Measurements from ENCODE around the gene DENND4A.

The DENND4A gene

GRCh38 chr15:65806397-65806796 lies 14.3 kb upstream of the DENND4A start:
- H2BK15ac ChIP-seq (ENCODE audit: low read length), result no peak overlapping the region
- no peak overlapping the region for H4K91ac ChIP-seq (ENCODE audit: low read depth, low read length, poor library complexity)
- H3K4me3 ChIP-seq (ENCODE audit: low read length in 2 of 2), result no peak overlapping the region
- H3K9ac ChIP-seq (ENCODE audit: low read depth, low read length, poor library complexity), result no peak overlapping the region
- H2BK5ac ChIP-seq (ENCODE audit: low read length), result no peak overlapping the region
- no peak overlapping the region for H3K4ac ChIP-seq (ENCODE audit: low read length)
- no peak overlapping the region for H3K27ac ChIP-seq (replicated peaks; ENCODE audit: low read length)
- no peaks in the 10 kb centered on the region for H3K27me3 ChIP-seq (ENCODE audit: control insufficient read depth in 3 of 3, insufficient read depth in 3 of 3, low read depth in 1 of 3, low read length in 3 of 3)
- no peak overlapping the region for H3K18ac ChIP-seq (ENCODE audit: low read length)
- H4K8ac ChIP-seq (ENCODE audit: low read depth, low read length), result no peak overlapping the region
- no peaks in the 10 kb centered on the region for H3K4me1 ChIP-seq (ENCODE audit: control insufficient read depth in 2 of 2, insufficient read depth in 1 of 2, low read depth in 1 of 2, low read length in 2 of 2)
- H2AFZ ChIP-seq (ENCODE audit: low read length), result no peak overlapping the region
- no peak overlapping the region for H2BK120ac ChIP-seq (ENCODE audit: low read depth, low read length)
- H3K79me1 ChIP-seq (ENCODE audit: low read depth, low read length), result peaks cover 2% of the 10 kb centered on the region
- DNase-seq (ENCODE audit: low spot score), result no peak
- H3K23ac ChIP-seq (ENCODE audit: low read depth, low read length, poor library complexity), result no peak overlapping the region
- no CpG with 5 or more reads among the region's 3 CpGs for WGBS, 2 donors (ENCODE audit: extremely low coverage in 2 of 2, insufficient read length in 2 of 2, insufficient replicate concordance in 1 of 2)
- no peaks in the 10 kb centered on the region for H3K9me3 ChIP-seq (replicated peaks in 1 of 2; ENCODE audit: control insufficient read depth in 2 of 2, insufficient read depth in 1 of 2, low read depth in 1 of 2, low read length in 2 of 2)
- no peak overlapping the region for H2AK5ac ChIP-seq (ENCODE audit: low read depth, low read length)
- no peak overlapping the region for H2BK12ac ChIP-seq (ENCODE audit: low read length)
- H3K36me3 ChIP-seq (replicated peaks in 1 of 2; ENCODE audit: control insufficient read depth in 2 of 2, insufficient read depth in 2 of 2, low read length in 2 of 2), result no peaks in the 10 kb centered on the region
- H3K4me2 ChIP-seq (ENCODE audit: insufficient read depth, low read length, poor library complexity, severe bottlenecking), result no peak overlapping the region
- H3K14ac ChIP-seq (ENCODE audit: low read length), result no peak overlapping the region

GRCh38 chr15:65805019-65805745 lies 13.1 kb upstream of the DENND4A start:
- H3K9me3 ChIP-seq (replicated peaks in 1 of 2; ENCODE audit: control insufficient read depth in 2 of 2, insufficient read depth in 1 of 2, low read depth in 1 of 2, low read length in 2 of 2), result no peaks in the 10 kb centered on the region
- DNase-seq (ENCODE audit: low spot score), result no peak
- no peak overlapping the region for H2BK120ac ChIP-seq (ENCODE audit: low read depth, low read length)
- no peak overlapping the region for H3K14ac ChIP-seq (ENCODE audit: low read length)
- H3K36me3 ChIP-seq (replicated peaks in 1 of 2; ENCODE audit: control insufficient read depth in 2 of 2, insufficient read depth in 2 of 2, low read length in 2 of 2), result no peaks in the 10 kb centered on the region
- H3K4me1 ChIP-seq (ENCODE audit: control insufficient read depth in 2 of 2, insufficient read depth in 1 of 2, low read depth in 1 of 2, low read length in 2 of 2), result no peaks in the 10 kb centered on the region
- no peak overlapping the region for H3K9ac ChIP-seq (ENCODE audit: low read depth, low read length, poor library complexity)
- H2AK5ac ChIP-seq (ENCODE audit: low read depth, low read length), result no peak overlapping the region
- H2BK15ac ChIP-seq (ENCODE audit: low read length), result no peak overlapping the region
- H3K23ac ChIP-seq (ENCODE audit: low read depth, low read length, poor library complexity), result no peak overlapping the region
- no peak overlapping the region for H3K18ac ChIP-seq (ENCODE audit: low read length)
- H3K79me1 ChIP-seq (ENCODE audit: low read depth, low read length), result peaks cover 2% of the 10 kb centered on the region
- H3K4me3 ChIP-seq (ENCODE audit: low read length in 2 of 2), result no peak overlapping the region
- no peak overlapping the region for H2AFZ ChIP-seq (ENCODE audit: low read length)
- WGBS, 2 donors (ENCODE audit: extremely low coverage in 2 of 2, insufficient read length in 2 of 2, insufficient replicate concordance in 1 of 2), result no CpG with 5 or more reads among the region's 5 CpGs
- no peak overlapping the region for H2BK5ac ChIP-seq (ENCODE audit: low read length)
- no peaks in the 10 kb centered on the region for H3K27me3 ChIP-seq (ENCODE audit: control insufficient read depth in 3 of 3, insufficient read depth in 3 of 3, low read depth in 1 of 3, low read length in 3 of 3)
- no peak overlapping the region for H3K4ac ChIP-seq (ENCODE audit: low read length)
- H4K91ac ChIP-seq (ENCODE audit: low read depth, low read length, poor library complexity), result no peak overlapping the region
- no peak overlapping the region for H2BK12ac ChIP-seq (ENCODE audit: low read length)
- no peak overlapping the region for H3K27ac ChIP-seq (replicated peaks; ENCODE audit: low read length)
- H4K8ac ChIP-seq (ENCODE audit: low read depth, low read length), result no peak overlapping the region
- no peak overlapping the region for H3K4me2 ChIP-seq (ENCODE audit: insufficient read depth, low read length, poor library complexity, severe bottlenecking)

- Histone ChIP-seq H2BK15ac (ENCODE audit: low read length) (no peak overlapping the region), H2AK5ac (ENCODE audit: low read depth, low read length) (no peak overlapping the region), H3K14ac (ENCODE audit: low read length) (no peak overlapping the region), H4K91ac (ENCODE audit: low read depth, low read length, poor library complexity) (no peak overlapping the region), H3K9me3 (replicated peaks in 1 of 2; ENCODE audit: control insufficient read depth in 2 of 2, insufficient read depth in 1 of 2, low read depth in 1 of 2, low read length in 2 of 2) (no peaks in the 10 kb centered on the region), H3K4ac (ENCODE audit: low read length) (no peak overlapping the region), H3K4me2 (ENCODE audit: insufficient read depth, low read length, poor library complexity, severe bottlenecking) (no peak overlapping the region), H3K79me1 (ENCODE audit: low read depth, low read length) (peaks cover 2% of the 10 kb centered on the region), H3K9ac (ENCODE audit: low read depth, low read length, poor library complexity) (no peak overlapping the region), H3K23ac (ENCODE audit: low read depth, low read length, poor library complexity) (no peak overlapping the region), H2BK5ac (ENCODE audit: low read length) (no peak overlapping the region), H3K27ac (replicated peaks; ENCODE audit: low read length) (no peak overlapping the region), H3K4me3 (ENCODE audit: low read length in 2 of 2) (no peak overlapping the region), H2BK120ac (ENCODE audit: low read depth, low read length) (no peak overlapping the region), H2AFZ (ENCODE audit: low read length) (no peak overlapping the region), H3K4me1 (ENCODE audit: control insufficient read depth in 2 of 2, insufficient read depth in 1 of 2, low read depth in 1 of 2, low read length in 2 of 2) (no peaks in the 10 kb centered on the region), H3K18ac (ENCODE audit: low read length) (no peak overlapping the region), H3K27me3 (ENCODE audit: control insufficient read depth in 3 of 3, insufficient read depth in 3 of 3, low read depth in 1 of 3, low read length in 3 of 3) (no peaks in the 10 kb centered on the region), H4K8ac (ENCODE audit: low read depth, low read length) (no peak overlapping the region), H2BK12ac (ENCODE audit: low read length) (no peak overlapping the region), H3K36me3 (replicated peaks in 1 of 2; ENCODE audit: control insufficient read depth in 2 of 2, insufficient read depth in 2 of 2, low read length in 2 of 2) (no peaks in the 10 kb centered on the region)
- WGBS, 2 donors (ENCODE audit: extremely low coverage in 2 of 2, insufficient read length in 2 of 2, insufficient replicate concordance in 1 of 2), result no CpG with 5 or more reads among the region's 1 CpG
- no peak for DNase-seq (ENCODE audit: low spot score)
Observed at GRCh38 chr15:65804252-65804931, 12.3 kb upstream of the DENND4A start.

- Histone ChIP-seq H4K91ac (ENCODE audit: low read depth, low read length, poor library complexity) (no peak overlapping the region), H2AK5ac (ENCODE audit: low read depth, low read length) (no peak overlapping the region), H3K9me3 (replicated peaks in 1 of 2; ENCODE audit: control insufficient read depth in 2 of 2, insufficient read depth in 1 of 2, low read depth in 1 of 2, low read length in 2 of 2) (no peaks in the 10 kb centered on the region), H3K4me3 (ENCODE audit: low read length in 2 of 2) (no peak overlapping the region), H3K79me1 (ENCODE audit: low read depth, low read length) (no peaks in the 10 kb centered on the region), H2BK120ac (ENCODE audit: low read depth, low read length) (no peak overlapping the region), H2BK12ac (ENCODE audit: low read length) (no peak overlapping the region), H3K14ac (ENCODE audit: low read length) (no peak overlapping the region), H3K4me1 (ENCODE audit: control insufficient read depth in 2 of 2, insufficient read depth in 1 of 2, low read depth in 1 of 2, low read length in 2 of 2) (peaks cover 0 to under 1% of the 10 kb centered on the region in 2 donors), H3K23ac (ENCODE audit: low read depth, low read length, poor library complexity) (no peak overlapping the region), H3K36me3 (replicated peaks in 1 of 2; ENCODE audit: control insufficient read depth in 2 of 2, insufficient read depth in 2 of 2, low read length in 2 of 2) (no peaks in the 10 kb centered on the region), H2BK15ac (ENCODE audit: low read length) (no peak overlapping the region), H3K4me2 (ENCODE audit: insufficient read depth, low read length, poor library complexity, severe bottlenecking) (no peak overlapping the region), H3K9ac (ENCODE audit: low read depth, low read length, poor library complexity) (no peak overlapping the region), H3K4ac (ENCODE audit: low read length) (no peak overlapping the region), H4K8ac (ENCODE audit: low read depth, low read length) (no peak overlapping the region), H3K27me3 (ENCODE audit: control insufficient read depth in 3 of 3, insufficient read depth in 3 of 3, low read depth in 1 of 3, low read length in 3 of 3) (no peaks in the 10 kb centered on the region), H3K27ac (replicated peaks; ENCODE audit: low read length) (no peak overlapping the region), H2AFZ (ENCODE audit: low read length) (peak overlapping the region; percentile 28), H3K18ac (ENCODE audit: low read length) (no peak overlapping the region), H2BK5ac (ENCODE audit: low read length) (no peak overlapping the region)
- DNase-seq (ENCODE audit: low spot score), result no peak
- no CpG with 5 or more reads among the region's 2 CpGs for WGBS, 2 donors (ENCODE audit: extremely low coverage in 2 of 2, insufficient read length in 2 of 2, insufficient replicate concordance in 1 of 2)
Observed at GRCh38 chr15:65801229-65801805, 9.2 kb upstream of the DENND4A start.
